ENCODE measurements around the gene MXD3.

GRCh38 chr5:177302354-177303110 lies 9.2 kb downstream of the MXD3 start:
- TF ChIP-seq, protein P1, sequence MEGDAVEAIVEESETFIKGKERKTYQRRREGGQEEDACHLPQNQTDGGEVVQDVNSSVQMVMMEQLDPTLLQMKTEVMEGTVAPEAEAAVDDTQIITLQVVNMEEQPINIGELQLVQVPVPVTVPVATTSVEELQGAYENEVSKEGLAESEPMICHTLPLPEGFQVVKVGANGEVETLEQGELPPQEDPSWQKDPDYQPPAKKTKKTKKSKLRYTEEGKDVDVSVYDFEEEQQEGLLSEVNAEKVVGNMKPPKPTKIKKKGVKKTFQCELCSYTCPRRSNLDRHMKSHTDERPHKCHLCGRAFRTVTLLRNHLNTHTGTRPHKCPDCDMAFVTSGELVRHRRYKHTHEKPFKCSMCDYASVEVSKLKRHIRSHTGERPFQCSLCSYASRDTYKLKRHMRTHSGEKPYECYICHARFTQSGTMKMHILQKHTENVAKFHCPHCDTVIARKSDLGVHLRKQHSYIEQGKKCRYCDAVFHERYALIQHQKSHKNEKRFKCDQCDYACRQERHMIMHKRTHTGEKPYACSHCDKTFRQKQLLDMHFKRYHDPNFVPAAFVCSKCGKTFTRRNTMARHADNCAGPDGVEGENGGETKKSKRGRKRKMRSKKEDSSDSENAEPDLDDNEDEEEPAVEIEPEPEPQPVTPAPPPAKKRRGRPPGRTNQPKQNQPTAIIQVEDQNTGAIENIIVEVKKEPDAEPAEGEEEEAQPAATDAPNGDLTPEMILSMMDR (conservative IDR thresholded peaks at IDR 0.05; ENCODE audit: low read depth in 2 of 2) = peak in 1 of 2 experiments; percentile 18; a peak in 2 of 4 replicates
- TF ChIP-seq POLR2AphosphoS5 (IDR thresholded peaks at IDR 0.05; ENCODE audit: low read depth) (no peak), EZH2 (IDR thresholded peaks at IDR 0.05; ENCODE audit: low read depth, unreplicated experiment) (no peak)
- TF ChIP-seq, protein P2, sequence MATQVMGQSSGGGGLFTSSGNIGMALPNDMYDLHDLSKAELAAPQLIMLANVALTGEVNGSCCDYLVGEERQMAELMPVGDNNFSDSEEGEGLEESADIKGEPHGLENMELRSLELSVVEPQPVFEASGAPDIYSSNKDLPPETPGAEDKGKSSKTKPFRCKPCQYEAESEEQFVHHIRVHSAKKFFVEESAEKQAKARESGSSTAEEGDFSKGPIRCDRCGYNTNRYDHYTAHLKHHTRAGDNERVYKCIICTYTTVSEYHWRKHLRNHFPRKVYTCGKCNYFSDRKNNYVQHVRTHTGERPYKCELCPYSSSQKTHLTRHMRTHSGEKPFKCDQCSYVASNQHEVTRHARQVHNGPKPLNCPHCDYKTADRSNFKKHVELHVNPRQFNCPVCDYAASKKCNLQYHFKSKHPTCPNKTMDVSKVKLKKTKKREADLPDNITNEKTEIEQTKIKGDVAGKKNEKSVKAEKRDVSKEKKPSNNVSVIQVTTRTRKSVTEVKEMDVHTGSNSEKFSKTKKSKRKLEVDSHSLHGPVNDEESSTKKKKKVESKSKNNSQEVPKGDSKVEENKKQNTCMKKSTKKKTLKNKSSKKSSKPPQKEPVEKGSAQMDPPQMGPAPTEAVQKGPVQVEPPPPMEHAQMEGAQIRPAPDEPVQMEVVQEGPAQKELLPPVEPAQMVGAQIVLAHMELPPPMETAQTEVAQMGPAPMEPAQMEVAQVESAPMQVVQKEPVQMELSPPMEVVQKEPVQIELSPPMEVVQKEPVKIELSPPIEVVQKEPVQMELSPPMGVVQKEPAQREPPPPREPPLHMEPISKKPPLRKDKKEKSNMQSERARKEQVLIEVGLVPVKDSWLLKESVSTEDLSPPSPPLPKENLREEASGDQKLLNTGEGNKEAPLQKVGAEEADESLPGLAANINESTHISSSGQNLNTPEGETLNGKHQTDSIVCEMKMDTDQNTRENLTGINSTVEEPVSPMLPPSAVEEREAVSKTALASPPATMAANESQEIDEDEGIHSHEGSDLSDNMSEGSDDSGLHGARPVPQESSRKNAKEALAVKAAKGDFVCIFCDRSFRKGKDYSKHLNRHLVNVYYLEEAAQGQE (IDR thresholded peaks at IDR 0.05; ENCODE audit: unreplicated experiment) = no peak

Measured in GM23338 (cell line).